GM18499 (cell line): Measurements from ENCODE around the gene TRMT10A.

Experiments
- ATAC-seq: cut with Tn5 transposase; IDR thresholded peaks from one replicate; pipeline ENCODE4 v1.9.1; 2021; ENCODE audit warnings: moderate number of reproducible peaks; ENCODE audit not compliant: insufficient read depth, unreplicated experiment

The TRMT10A gene

DNA sequence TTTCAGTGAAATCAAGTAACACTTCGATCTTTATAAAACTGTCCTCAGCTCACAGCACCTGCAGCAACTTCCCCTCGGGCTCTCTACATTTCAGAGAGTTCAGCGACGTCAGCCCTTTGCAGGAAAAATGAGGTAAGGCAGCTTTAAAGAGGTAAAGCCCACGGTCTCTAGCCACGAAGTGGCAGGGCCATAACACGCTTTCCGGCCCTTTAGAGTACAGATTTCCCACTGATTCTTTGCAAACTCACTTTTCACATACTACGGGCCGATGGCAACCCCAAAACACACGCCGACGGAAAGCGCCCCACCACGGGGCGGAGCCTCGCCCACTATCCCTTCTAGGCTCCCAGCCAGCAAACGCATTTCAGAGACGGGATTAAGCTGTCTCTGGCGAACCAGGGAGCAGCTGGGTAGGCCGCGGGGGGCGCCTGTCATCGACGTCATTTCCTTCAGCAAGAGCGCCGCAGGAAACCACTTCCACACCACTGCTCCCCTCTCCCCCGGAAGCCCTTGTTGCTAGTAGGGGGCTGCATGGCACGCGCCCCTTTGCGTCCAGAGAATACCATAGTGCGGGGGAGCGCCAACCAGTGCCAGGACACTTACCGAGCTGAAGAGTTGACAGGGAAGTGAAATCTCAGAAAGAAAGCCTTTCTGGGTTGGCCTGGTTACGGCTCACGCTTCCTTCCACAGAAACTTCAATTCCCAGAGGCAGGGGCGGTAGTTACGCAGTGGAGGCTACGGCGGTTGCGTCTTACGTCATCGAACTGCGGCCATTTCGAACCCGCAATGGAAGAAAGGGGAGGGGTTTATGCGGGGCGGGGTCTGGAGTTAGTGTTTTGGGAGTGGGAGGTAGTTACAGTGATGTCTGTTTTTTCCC lies at the start of gene TRMT10A:
TRMT10A (minus strand) TSS at position 730 of the 877 bp plus-strand sequence. CDS start 4,701 bp downstream, outside the sequence.
- peak; percentile 88 for ATAC-seq

- no peak for ATAC-seq
Measured at GRCh38 chr4:99612704-99613103, 48.9 kb upstream of the TRMT10A start.

GRCh38 chr4:99612281-99612680 lies 48.4 kb upstream of the TRMT10A start:
- no peak for ATAC-seq

DNA sequence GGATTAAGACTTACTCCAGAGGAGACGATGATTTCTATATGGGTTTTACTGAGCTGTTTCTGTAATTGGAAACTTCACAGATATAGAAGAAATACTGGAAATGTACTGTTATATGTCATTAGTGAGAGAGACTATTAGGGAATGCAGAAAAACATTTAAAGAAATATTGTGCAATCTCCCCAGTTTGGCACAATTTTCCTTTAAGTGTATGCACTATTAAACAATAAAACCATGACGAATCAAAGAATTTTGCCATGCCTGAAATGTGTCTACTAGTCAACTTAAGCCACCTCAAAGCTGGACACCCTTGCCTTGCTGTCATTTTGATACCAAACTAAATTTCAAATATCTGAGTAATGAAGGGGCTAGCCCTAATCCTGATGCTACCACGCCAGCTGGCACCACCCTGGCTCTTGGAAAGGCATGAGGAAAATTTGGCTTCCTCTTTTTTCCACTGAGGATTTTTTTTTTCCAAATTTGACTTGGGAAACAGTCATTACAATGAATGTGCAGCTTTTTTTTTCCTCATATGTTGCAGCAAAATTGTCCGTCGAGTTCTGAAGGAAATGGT lies 46.9 kb upstream of the TRMT10A start:
- ATAC-seq: no peak

DNA sequence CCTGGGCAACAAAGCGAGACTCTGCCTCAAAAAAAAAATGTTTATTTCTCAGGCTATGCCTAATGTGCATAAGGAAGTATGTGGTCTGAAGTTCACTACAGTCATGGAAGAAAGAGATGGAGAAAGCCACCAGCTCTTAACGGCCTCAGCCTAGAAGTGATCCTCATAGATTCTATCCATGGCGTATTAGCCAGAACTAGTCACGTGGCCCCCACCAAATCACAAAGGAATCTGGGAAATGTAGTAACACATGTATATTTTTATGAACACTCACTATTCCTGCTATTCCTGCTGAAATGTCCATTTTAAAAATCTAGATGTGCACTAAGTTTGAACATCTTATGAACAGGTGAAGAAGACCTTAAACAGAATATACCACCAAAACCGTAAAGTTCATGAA lies 44.6 kb upstream of the TRMT10A start:
- no peak for ATAC-seq

- ATAC-seq: no peak
Measured at GRCh38 chr4:99606716-99607115, 42.9 kb upstream of the TRMT10A start.

GRCh38 chr4:99594818-99595217 lies 31.0 kb upstream of the TRMT10A start:
- ATAC-seq: no peak

- ATAC-seq: no peak
Measured at GRCh38 chr4:99593781-99594641, 30.2 kb upstream of the TRMT10A start.

GRCh38 chr4:99591757-99592156 lies 27.9 kb upstream of the TRMT10A start:
- no peak for ATAC-seq

- no peak for ATAC-seq
Measured at GRCh38 chr4:99587803-99588202, 24.0 kb upstream of the TRMT10A start.

- ATAC-seq: no peak
Measured at GRCh38 chr4:99587309-99587708, 23.5 kb upstream of the TRMT10A start.

- no peak for ATAC-seq
Measured at GRCh38 chr4:99586797-99587196, 23.0 kb upstream of the TRMT10A start.

GRCh38 chr4:99586322-99586721 lies 22.5 kb upstream of the TRMT10A start:
- ATAC-seq: no peak

DNA sequence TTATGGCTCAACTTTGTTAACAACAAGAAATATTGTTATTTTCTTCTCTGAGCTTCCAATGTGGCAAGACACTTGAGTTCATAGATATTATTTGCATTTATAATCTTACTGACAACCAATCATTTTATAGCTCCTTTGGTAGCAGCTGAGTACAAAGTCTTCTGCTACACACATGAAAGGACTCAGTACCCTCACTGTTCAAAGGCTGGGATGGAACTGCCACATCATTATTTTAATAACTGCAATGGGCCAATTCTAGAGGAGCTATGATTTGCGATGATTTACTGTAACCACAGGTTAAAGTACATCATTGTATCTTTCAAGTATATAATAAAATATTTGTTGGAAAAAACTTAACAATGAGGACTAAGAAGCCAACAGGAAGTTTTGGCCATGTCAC lies 21.7 kb upstream of the TRMT10A start:
- ATAC-seq: no peak

- ATAC-seq: no peak
Measured at GRCh38 chr4:99578714-99579113, 14.9 kb upstream of the TRMT10A start.

GRCh38 chr4:99574530-99575324 lies 10.9 kb upstream of the TRMT10A start, which contains the start of gene MTTP:
Gene MTTP, plus strand, starts transcription at chr4:99574824. Its CDS starts 86 bp downstream, at chr4:99574910.
- ATAC-seq: peak; percentile 85

- no peak for ATAC-seq
Measured at GRCh38 chr4:99573735-99574368, 10.0 kb upstream of the TRMT10A start.

DNA sequence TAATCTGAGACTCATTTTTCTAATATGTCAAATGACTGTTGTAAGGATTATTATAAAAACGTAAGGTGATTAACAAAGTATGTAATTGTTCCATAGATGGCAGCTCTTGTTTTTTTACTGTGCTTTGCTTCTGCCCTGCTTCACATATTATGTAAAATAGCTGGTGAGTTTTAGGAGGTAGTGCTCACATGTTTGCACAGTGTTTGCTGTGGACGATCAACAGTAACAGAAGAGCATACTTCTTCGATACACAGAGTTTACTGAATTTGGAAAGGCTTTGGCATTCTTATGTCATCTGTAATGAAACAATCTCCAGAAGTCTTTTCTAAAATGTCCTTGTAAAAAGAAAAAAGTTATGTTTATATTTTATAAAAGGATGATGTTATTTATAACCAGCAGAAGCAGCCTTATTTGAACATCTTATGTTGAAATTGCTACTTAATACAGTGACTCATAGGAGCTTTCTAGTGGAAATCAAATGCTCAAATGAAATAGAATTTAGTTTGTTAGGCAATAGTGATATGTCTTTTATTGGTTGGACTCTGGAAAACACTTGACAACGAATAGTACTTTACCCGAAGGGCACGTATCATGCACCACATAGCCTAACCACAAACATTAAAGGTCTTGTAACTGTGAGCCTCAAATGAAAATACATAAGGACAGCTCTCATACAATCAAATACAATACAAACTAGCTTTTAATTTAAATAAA lies 8.8 kb upstream of the TRMT10A start:
- ATAC-seq: no peak

- ATAC-seq: no peak
Measured at GRCh38 chr4:99571883-99572282, 8.0 kb upstream of the TRMT10A start.
